GM04504 (cell line): ENCODE data around the gene SIGLEC11.
A peak's percentile ranks its signal among the peaks of the same experiment; 100 is the strongest.
"Not testable (repeated sequence)": the region's sequence is repeated elsewhere in the genome, so short reads cannot be mapped to it uniquely, and the experiment has no call there.

Source experiments
- DNase-seq: peaks from one replicate; pipeline ENCODE4 v3.0.0-alpha.2; 2012; ENCODE audit warnings: low read depth

Gene SIGLEC11

GRCh38 chr19:49960980-49961379, at the start of gene SIGLEC11:
Gene SIGLEC11, minus strand, starts transcription at chr19:49961172. Its CDS starts 91 bp downstream, at chr19:49961081.
- not testable (repeated sequence) for DNase-seq

- DNase-seq: no peak
Observed at GRCh38 chr19:50008532-50008931, 47.6 kb upstream of the SIGLEC11 start.

GRCh38 chr19:50007947-50008346, 47.0 kb upstream of the SIGLEC11 start:
- DNase-seq: no peak

GRCh38 chr19:50007170-50007569, 46.2 kb upstream of the SIGLEC11 start:
- no peak for DNase-seq

GRCh38 chr19:50005428-50005827, 44.5 kb upstream of the SIGLEC11 start:
- DNase-seq: no peak

GRCh38 chr19:50003810-50004419, 42.9 kb upstream of the SIGLEC11 start:
- DNase-seq: peak; percentile 92

- no peak for DNase-seq
Observed at GRCh38 chr19:50003254-50003788, 42.3 kb upstream of the SIGLEC11 start.

GRCh38 chr19:50002386-50002960, 41.5 kb upstream of the SIGLEC11 start:
- no peak for DNase-seq

- no peak for DNase-seq
Observed at GRCh38 chr19:50001775-50002174, 40.8 kb upstream of the SIGLEC11 start.

- no peak for DNase-seq
Observed at GRCh38 chr19:50000841-50001557, 40.0 kb upstream of the SIGLEC11 start.

- no peak for DNase-seq
Observed at GRCh38 chr19:50000038-50000840, 39.3 kb upstream of the SIGLEC11 start.

GRCh38 chr19:49999371-50000010, 38.5 kb upstream of the SIGLEC11 start:
- no peak for DNase-seq

GRCh38 chr19:49997709-49998108, 36.7 kb upstream of the SIGLEC11 start:
- no peak for DNase-seq

GRCh38 chr19:49988433-49988832, 27.5 kb upstream of the SIGLEC11 start:
- peak; percentile 3 for DNase-seq

- no peak for DNase-seq
Observed at GRCh38 chr19:49988007-49988406, 27.0 kb upstream of the SIGLEC11 start.

GRCh38 chr19:49987159-49987698, 26.3 kb upstream of the SIGLEC11 start:
- peak; percentile 81 for DNase-seq

- DNase-seq: no peak
Observed at GRCh38 chr19:49986354-49986753, 25.4 kb upstream of the SIGLEC11 start.

GRCh38 chr19:49985871-49986270, 24.9 kb upstream of the SIGLEC11 start:
- DNase-seq: no peak

GRCh38 chr19:49984491-49984890, 23.5 kb upstream of the SIGLEC11 start:
- DNase-seq: no peak

GRCh38 chr19:49983645-49984229, 22.8 kb upstream of the SIGLEC11 start:
- DNase-seq: peak; percentile 12
